Inflammatory macrophage (primary cell): ENCODE measurements around the gene CCDC187.

Experiments
- DNase-seq, 2 donors: peaks; one replicate each; pipeline ENCODE4 v3.0.0-alpha.2; 2020 to 2022

CCDC187 gene

GRCh38 chr9:136339173-136339957 lies 35.5 kb upstream of the CCDC187 start:
- peak; percentile 58 to 65 for DNase-seq

- no peak for DNase-seq
These were observed 34.6 kb upstream of the CCDC187 start for GRCh38 chr9:136338511-136338910.

GRCh38 chr9:136337416-136338395 lies 33.8 kb upstream of the CCDC187 start:
- no peak for DNase-seq

- DNase-seq, result no peak
These were observed 33.0 kb upstream of the CCDC187 start for GRCh38 chr9:136336881-136337280.

GRCh38 chr9:136336156-136336870 lies 32.4 kb upstream of the CCDC187 start:
- no peak for DNase-seq

GRCh38 chr9:136335296-136336155 lies 31.6 kb upstream of the CCDC187 start:
- no peak for DNase-seq

- DNase-seq, result no peak
These were observed 30.6 kb upstream of the CCDC187 start for GRCh38 chr9:136334541-136334940.

GRCh38 chr9:136333486-136333885 lies 29.6 kb upstream of the CCDC187 start:
- no peak for DNase-seq

- no peak for DNase-seq
These were observed 29.2 kb upstream of the CCDC187 start for GRCh38 chr9:136333045-136333444.

- no peak for DNase-seq
These were observed 28.6 kb upstream of the CCDC187 start for GRCh38 chr9:136332482-136332983.

GRCh38 chr9:136331556-136332481 lies 27.9 kb upstream of the CCDC187 start:
- DNase-seq, result no peak

GRCh38 chr9:136331030-136331429 lies 27.1 kb upstream of the CCDC187 start:
- DNase-seq, result no peak

GRCh38 chr9:136330406-136330990 lies 26.6 kb upstream of the CCDC187 start:
- DNase-seq, result no peak

GRCh38 chr9:136329636-136330405 lies 25.9 kb upstream of the CCDC187 start:
- no peak for DNase-seq

GRCh38 chr9:136329211-136329627 lies 25.3 kb upstream of the CCDC187 start:
- no peak for DNase-seq

- no peak for DNase-seq
These were observed 24.7 kb upstream of the CCDC187 start for GRCh38 chr9:136328622-136329041.

- no peak for DNase-seq
These were observed 24.2 kb upstream of the CCDC187 start for GRCh38 chr9:136328011-136328621.

GRCh38 chr9:136327304-136327974 lies 23.5 kb upstream of the CCDC187 start, which contains the start of gene GPSM1:
Gene GPSM1 (plus strand): TSS chr9:136327539. CDS start chr9:136327696, 157 bp downstream.
- DNase-seq, result peak; percentile 9 to 51
